A549 treated with DMSO at 1 μM for 4 hours (cell line): ENCODE measurements around the gene ZCCHC10. TPM values are rescaled to one million over a fixed set of nuclear protein-coding genes. Genes with fewer than 3 reads are reported as not detected.

Experiments used
- total RNA-seq: library from RNA; stranded (reverse); fragments of 200-300 nt; extraction: Qiagen RNA extraction; gene quantifications from 5 replicates; pipeline ENCODE4 v1.2.3, GENCODE V29; 2022; ENCODE audit warnings: low read depth

The ZCCHC10 gene
- total RNA-seq: 27.0 to 34.7 TPM (median 30.1 TPM) in 5 replicates

DNA sequence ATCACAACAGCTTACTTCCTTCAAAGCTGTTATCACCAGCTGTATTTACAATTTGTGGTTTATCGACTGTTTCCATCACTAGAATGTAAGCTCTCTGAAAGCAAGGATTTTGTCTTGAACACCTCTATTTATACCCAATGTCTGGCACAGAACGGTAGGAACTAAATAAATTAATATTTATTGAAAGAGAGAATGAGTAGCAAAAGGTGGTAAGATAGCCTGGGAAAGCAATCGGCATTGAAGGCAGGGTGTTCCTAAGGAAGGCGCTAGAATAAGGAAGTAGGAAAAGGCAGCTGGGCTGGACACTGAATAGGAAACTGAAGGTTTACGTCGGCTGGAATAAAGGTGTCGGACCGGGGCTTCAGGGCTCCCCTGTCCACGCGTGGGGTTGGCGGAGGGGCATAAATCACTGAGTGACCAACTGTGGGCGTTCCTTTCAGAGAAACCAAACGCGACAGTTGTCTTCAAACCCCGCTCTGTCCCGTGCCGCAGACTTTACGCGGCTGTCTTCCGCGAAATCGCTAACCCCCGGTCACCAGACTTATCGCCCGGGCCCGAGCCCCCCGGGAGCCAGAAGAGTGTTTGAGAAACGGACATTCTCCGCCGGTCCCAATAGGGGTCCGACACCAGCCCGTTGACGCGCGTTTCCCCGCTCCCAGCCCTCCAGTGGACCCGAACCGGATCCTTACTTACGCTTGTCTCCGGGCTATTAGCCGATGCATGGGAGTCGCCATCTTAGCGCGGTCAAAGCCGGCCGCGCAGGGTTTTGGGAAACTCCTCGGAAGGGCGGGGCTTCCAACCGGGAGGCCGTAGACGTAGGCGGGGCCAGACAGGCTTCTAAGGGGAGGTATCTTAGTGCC lies at the start of gene ZCCHC10:
ZCCHC10 (minus strand) TSS at position 746 of the 860 bp plus-strand sequence; CDS start at position 734, 12 bp downstream.

DNA sequence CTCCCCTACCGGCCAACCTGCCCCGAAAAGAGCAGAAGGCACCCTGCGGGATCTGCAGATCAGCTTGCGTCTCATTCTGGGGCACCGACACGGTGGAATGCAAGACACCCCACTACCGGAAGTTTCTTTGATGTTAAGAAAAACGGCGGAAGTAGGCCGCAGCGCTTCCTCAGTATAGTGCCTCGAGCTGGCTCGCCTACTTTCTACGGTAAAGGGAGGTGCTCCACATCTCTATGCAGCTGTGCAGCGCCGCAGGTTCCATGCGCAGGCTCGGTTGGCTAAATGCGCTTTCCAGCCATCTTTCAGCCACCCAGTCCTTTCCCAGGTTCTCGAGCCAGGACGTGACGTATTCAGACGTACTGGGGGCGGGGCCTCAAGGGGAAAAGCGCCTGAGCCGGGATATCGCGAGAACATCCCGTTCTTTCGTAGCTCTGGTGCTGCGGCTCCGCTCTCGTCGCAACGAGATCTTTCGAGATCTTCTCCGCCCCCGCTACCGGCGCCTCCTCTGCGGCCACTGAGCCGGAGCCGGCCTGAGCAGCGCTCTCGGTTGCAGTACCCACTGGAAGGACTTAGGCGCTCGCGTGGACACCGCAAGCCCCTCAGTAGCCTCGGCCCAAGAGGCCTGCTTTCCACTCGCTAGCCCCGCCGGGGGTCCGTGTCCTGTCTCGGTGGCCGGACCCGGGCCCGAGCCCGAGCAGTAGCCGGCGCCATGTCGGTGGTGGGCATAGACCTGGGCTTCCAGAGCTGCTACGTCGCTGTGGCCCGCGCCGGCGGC lies 25.4 kb upstream of the ZCCHC10 start, which contains the start of gene HSPA4:
HSPA4 (plus strand) TSS at position 472 of the 775 bp plus-strand sequence; CDS start at position 710, 238 bp downstream.

DNA sequence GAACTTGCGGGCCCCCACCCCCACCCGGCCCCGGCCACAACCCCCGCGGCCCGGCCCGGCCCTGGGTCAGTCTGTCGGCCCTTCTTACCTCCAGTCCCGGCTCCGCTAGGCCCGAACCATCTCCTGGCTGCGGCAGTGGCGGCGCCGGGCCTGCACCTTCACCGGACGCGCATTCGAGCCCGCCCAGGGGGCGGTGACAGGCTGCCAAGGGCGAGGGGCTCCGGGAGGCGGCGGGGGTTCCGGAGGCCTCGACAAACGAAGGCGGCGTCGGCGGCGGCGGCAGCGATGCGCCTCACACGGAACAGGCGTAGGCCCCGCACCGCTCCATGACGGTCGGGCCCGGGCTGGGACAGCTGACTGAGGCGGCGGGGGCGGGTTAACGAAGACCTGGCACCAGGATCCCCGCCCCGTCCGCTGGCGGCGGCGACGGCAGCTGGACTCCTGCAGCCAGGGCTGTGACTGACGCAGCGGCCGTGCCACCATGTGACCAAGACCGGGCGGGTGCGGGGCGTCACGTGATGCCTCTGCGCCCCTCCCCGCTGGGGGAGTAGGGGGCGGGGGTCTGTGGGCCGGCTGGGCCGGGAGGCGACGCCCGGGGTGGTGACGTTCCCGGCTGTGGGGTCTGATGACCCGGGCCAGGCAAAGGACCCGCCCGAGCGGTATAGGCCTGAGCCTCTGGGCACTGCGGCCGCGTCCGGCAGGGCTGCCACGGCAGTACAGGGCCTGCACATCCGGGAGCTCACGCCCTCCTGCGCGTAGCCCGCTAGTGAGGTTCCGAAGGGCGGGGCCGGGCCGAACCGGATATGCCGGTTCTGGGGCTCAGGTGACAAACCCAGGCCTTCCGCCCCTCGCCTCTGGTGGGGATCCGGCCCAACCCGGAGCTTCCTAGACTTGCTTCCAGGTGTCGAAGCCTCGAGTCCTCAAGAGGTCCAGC lies 62.9 kb downstream of the ZCCHC10 start, which contains the start of gene AFF4:
AFF4 (minus strand) TSS at position 464 of the 934 bp plus-strand sequence. CDS start 26,445 bp downstream, outside the sequence.

Other genes with a start within 250 kb of the ZCCHC10 start
- gene SEPTIN8, start 249.3 kb downstream of the ZCCHC10 start, total RNA-seq: 16.5 to 23.2 TPM (median 19.2 TPM) in 5 replicates
- gene SOWAHA, start 213.2 kb downstream of the ZCCHC10 start, total RNA-seq: 0.06 to 0.21 TPM (median 0.14 TPM) in 5 replicates
- gene SHROOM1, start 195.9 kb downstream of the ZCCHC10 start, total RNA-seq: 8.8 to 10.6 TPM (median 9.9 TPM) in 5 replicates
- 0.20 to 0.32 TPM (median 0.27 TPM) in 5 replicates for gene GDF9, start 160.1 kb downstream of the ZCCHC10 start, total RNA-seq
- 414 to 542 TPM (median 494 TPM) in 5 replicates for gene UQCRQ, start 159.9 kb downstream of the ZCCHC10 start, total RNA-seq
- 0.55 to 1.5 TPM (median 1.1 TPM) in 5 replicates for gene LEAP2, start 152.9 kb downstream of the ZCCHC10 start, total RNA-seq
- 19.7 to 28.7 TPM (median 25.8 TPM) in 5 replicates for gene AFF4, start 62.9 kb downstream of the ZCCHC10 start, total RNA-seq
- 136 to 221 TPM (median 195 TPM) in 5 replicates for gene HSPA4, start 25.5 kb upstream of the ZCCHC10 start, total RNA-seq